NCI-H2196 (cell line): ENCODE measurements around the gene CPNE5.

ENCODE experiments used
- DNase-seq: peaks from one replicate; lab custom pipeline; 2025; ENCODE audit not compliant: unreplicated experiment; lab: John Stamatoyannopoulos, UW

CPNE5 gene

GRCh38 chr6:36751091-36751490 lies 88.2 kb downstream of the CPNE5 start:
- no peak for DNase-seq

- DNase-seq, result no peak
Observed at GRCh38 chr6:36749829-36750489, 89.3 kb downstream of the CPNE5 start.

- no peak for DNase-seq
Observed at GRCh38 chr6:36746251-36746650, 93.0 kb downstream of the CPNE5 start.

GRCh38 chr6:36745836-36746235 lies 93.4 kb downstream of the CPNE5 start:
- DNase-seq, result no peak

GRCh38 chr6:36745283-36745682 lies 94.0 kb downstream of the CPNE5 start:
- DNase-seq, result no peak

GRCh38 chr6:36744304-36744673 lies 95.0 kb downstream of the CPNE5 start:
- no peak for DNase-seq

GRCh38 chr6:36743538-36744303 lies 95.5 kb downstream of the CPNE5 start:
- no peak for DNase-seq

- no peak for DNase-seq
Observed at GRCh38 chr6:36743032-36743431, 96.2 kb downstream of the CPNE5 start.

GRCh38 chr6:36742146-36742545 lies 97.1 kb downstream of the CPNE5 start:
- DNase-seq, result no peak

GRCh38 chr6:36740818-36741179 lies 98.4 kb downstream of the CPNE5 start:
- no peak for DNase-seq

- DNase-seq, result no peak
Observed at GRCh38 chr6:36739947-36740817, 99.1 kb downstream of the CPNE5 start.

- no peak for DNase-seq
Observed at GRCh38 chr6:36738108-36738507, 101.1 kb downstream of the CPNE5 start.

GRCh38 chr6:36737043-36737785 lies 102.0 kb downstream of the CPNE5 start:
- no peak for DNase-seq

GRCh38 chr6:36735110-36736071 lies 103.9 kb downstream of the CPNE5 start:
- peak; percentile 43 for DNase-seq

GRCh38 chr6:36734486-36735060 lies 104.7 kb downstream of the CPNE5 start:
- DNase-seq, result no peak

- no peak for DNase-seq
Observed at GRCh38 chr6:36733300-36733699, 105.9 kb downstream of the CPNE5 start.

GRCh38 chr6:36731622-36732310 lies 107.5 kb downstream of the CPNE5 start:
- DNase-seq, result no peak

- DNase-seq, result no peak
Observed at GRCh38 chr6:36730424-36731380, 108.5 kb downstream of the CPNE5 start.
